ENCODE data around the gene SNRNP40. TPM values are rescaled to one million over a fixed set of nuclear protein-coding genes. Genes with fewer than 3 reads are reported as not detected.

Gene SNRNP40
- total RNA-seq, 1 experiment from 2014 or later = 103 TPM

DNA sequence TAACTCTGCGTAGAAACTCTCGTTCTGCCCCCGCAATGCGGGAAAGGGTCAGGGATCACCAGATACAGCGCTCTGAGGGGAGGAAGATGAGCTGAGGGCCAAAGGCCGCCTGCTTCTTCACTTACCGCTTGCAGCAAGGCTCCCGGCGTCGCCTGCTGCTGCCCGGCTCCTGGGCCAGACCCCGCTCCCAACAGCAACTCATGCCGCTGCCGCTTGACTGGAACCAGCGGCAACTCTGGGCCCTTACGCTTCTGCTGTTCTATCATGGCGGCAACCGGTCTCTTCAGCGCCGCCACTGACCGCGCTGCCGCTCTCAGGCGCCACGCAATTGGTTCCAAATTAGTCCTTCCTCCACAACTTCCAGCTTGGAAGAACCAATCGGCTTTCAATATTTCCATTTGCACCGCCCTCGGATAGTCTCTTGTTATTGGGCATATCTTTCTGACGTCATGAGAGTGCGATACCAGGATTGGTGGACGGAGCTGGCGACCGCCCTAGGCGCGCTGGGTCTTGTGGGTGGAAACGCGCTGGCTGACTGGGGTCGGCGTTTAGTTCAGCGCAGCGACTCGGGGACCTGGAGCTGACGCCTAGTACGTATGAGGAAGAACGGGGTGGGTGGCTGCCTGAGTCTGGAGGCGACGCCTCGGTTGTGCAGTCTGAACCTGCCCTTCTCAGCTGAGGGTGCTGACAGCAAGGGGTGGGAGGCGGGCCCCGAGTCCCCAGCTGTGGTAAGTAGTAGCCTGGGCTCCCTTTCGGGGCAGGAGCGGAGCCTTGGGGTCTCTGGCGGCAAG lies at the start of gene SNRNP40, which contains the start of gene ZCCHC17 (continued):
- TF ChIP-seq AFF4 (CRISPR knock-in tag; IDR thresholded peaks at IDR 0.05; ENCODE audit: borderline replicate concordance) = no peak
- TF ChIP-seq, protein P1, sequence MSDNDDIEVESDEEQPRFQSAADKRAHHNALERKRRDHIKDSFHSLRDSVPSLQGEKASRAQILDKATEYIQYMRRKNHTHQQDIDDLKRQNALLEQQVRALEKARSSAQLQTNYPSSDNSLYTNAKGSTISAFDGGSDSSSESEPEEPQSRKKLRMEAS (CRISPR knock-in tag; IDR thresholded peaks at IDR 0.05) = peak; percentile 38; the same call in 1 of the 2 replicates
- peak; percentile 66; the same call in 1 of the 2 replicates for TF ChIP-seq FOXK1 (CRISPR knock-in tag; IDR thresholded peaks at IDR 0.05)
- TF ChIP-seq GTF2I (CRISPR knock-in tag; conservative IDR thresholded peaks at IDR 0.05) = no peak
- TF ChIP-seq FOXP1 (CRISPR knock-in tag; IDR thresholded peaks at IDR 0.05; ENCODE audit: borderline replicate concordance) = 0 out of 2 replicates have a peak, but pooled peaks have one; percentile 43
- TF ChIP-seq, protein P2, sequence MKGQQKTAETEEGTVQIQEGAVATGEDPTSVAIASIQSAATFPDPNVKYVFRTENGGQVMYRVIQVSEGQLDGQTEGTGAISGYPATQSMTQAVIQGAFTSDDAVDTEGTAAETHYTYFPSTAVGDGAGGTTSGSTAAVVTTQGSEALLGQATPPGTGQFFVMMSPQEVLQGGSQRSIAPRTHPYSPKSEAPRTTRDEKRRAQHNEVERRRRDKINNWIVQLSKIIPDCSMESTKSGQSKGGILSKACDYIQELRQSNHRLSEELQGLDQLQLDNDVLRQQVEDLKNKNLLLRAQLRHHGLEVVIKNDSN (CRISPR knock-in tag; IDR thresholded peaks at IDR 0.05) = 0 out of 2 replicates have a peak, but pooled peaks have one; percentile 24
- 0 out of 2 replicates have a peak, but pooled peaks have one; percentile 63 for TF ChIP-seq ZBTB43 (CRISPR knock-in tag; IDR thresholded peaks at IDR 0.05)
- TF ChIP-seq IRF2 (CRISPR knock-in tag; IDR thresholded peaks at IDR 0.05; ENCODE audit: borderline replicate concordance, low read depth) = no peak
- TF ChIP-seq SMAD4 (CRISPR knock-in tag; IDR thresholded peaks at IDR 0.05) = no peak
- TF ChIP-seq, protein P3, sequence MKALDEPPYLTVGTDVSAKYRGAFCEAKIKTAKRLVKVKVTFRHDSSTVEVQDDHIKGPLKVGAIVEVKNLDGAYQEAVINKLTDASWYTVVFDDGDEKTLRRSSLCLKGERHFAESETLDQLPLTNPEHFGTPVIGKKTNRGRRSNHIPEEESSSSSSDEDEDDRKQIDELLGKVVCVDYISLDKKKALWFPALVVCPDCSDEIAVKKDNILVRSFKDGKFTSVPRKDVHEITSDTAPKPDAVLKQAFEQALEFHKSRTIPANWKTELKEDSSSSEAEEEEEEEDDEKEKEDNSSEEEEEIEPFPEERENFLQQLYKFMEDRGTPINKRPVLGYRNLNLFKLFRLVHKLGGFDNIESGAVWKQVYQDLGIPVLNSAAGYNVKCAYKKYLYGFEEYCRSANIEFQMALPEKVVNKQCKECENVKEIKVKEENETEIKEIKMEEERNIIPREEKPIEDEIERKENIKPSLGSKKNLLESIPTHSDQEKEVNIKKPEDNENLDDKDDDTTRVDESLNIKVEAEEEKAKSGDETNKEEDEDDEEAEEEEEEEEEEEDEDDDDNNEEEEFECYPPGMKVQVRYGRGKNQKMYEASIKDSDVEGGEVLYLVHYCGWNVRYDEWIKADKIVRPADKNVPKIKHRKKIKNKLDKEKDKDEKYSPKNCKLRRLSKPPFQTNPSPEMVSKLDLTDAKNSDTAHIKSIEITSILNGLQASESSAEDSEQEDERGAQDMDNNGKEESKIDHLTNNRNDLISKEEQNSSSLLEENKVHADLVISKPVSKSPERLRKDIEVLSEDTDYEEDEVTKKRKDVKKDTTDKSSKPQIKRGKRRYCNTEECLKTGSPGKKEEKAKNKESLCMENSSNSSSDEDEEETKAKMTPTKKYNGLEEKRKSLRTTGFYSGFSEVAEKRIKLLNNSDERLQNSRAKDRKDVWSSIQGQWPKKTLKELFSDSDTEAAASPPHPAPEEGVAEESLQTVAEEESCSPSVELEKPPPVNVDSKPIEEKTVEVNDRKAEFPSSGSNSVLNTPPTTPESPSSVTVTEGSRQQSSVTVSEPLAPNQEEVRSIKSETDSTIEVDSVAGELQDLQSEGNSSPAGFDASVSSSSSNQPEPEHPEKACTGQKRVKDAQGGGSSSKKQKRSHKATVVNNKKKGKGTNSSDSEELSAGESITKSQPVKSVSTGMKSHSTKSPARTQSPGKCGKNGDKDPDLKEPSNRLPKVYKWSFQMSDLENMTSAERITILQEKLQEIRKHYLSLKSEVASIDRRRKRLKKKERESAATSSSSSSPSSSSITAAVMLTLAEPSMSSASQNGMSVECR (CRISPR knock-in tag; IDR thresholded peaks at IDR 0.05; ENCODE audit: borderline replicate concordance) = peak; percentile 50; the same call in 1 of the 2 replicates
- TF ChIP-seq NR2C2 (CRISPR knock-in tag; IDR thresholded peaks at IDR 0.05) = no peak
- TF ChIP-seq EMX1 (CRISPR knock-in tag; IDR thresholded peaks at IDR 0.05) = no peak
- no peak for TF ChIP-seq AR (CRISPR knock-in tag; IDR thresholded peaks at IDR 0.05)
- TF ChIP-seq SP1 (CRISPR knock-in tag; conservative IDR thresholded peaks at IDR 0.05) = peak; percentile 64; the same call in 1 of the 2 replicates
- TF ChIP-seq, protein P4, sequence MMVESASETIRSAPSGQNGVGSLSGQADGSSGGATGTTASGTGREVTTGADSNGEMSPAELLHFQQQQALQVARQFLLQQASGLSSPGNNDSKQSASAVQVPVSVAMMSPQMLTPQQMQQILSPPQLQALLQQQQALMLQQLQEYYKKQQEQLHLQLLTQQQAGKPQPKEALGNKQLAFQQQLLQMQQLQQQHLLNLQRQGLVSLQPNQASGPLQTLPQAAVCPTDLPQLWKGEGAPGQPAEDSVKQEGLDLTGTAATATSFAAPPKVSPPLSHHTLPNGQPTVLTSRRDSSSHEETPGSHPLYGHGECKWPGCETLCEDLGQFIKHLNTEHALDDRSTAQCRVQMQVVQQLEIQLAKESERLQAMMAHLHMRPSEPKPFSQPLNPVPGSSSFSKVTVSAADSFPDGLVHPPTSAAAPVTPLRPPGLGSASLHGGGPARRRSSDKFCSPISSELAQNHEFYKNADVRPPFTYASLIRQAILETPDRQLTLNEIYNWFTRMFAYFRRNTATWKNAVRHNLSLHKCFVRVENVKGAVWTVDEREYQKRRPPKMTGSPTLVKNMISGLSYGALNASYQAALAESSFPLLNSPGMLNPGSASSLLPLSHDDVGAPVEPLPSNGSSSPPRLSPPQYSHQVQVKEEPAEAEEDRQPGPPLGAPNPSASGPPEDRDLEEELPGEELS (CRISPR knock-in tag; IDR thresholded peaks at IDR 0.05) = 0 out of 2 replicates have a peak, but pooled peaks have one; percentile 12
- TF ChIP-seq USF2 (CRISPR knock-in tag; IDR thresholded peaks at IDR 0.05) = no peak
- no peak for TF ChIP-seq NR1H2 (CRISPR knock-in tag; IDR thresholded peaks at IDR 0.05)
- no peak for TF ChIP-seq ZNF232 (CRISPR knock-in tag; IDR thresholded peaks at IDR 0.05)

Measured in WTC11 (cell line).